ENCODE data around the gene AIRE.

DNA sequence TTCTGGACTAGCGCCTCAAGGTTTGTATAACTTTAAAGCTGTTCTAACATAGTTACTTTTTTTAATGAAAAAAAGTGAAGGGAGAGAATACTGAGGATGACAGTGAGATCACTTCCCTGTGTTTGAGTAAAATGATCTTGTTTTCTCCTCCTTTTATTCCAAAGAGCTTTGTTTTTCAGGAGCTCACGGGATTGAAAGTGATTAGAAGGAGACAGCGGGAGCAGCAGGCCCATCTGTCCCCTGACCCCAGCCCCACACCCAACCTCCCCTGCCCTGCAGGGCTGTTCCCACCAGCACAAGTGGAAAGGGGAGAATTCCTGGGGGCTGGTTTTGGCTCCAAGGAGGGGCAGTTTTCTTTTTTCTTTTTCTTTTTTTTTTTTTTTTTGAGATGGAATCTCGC is 21.9 kb upstream of the AIRE start:
- TF ChIP-seq POLR2A (IDR thresholded peaks at IDR 0.05; ENCODE audit: low read depth, low read length) (no peak), POLR2AphosphoS5 (IDR thresholded peaks at IDR 0.05; ENCODE audit: low read depth, low read length) (no peak)
